ENCODE measurements around the gene TMEM35B.
"Not testable (repeated sequence)": the region's sequence is repeated elsewhere in the genome, so short reads cannot be mapped to it uniquely, and the experiment has no call there.

TMEM35B gene

GRCh38 chr1:34975771-34976170 is 9.4 kb downstream of the TMEM35B start:
- no peak for DNase-seq

GRCh38 chr1:34975338-34975737 is 9.8 kb downstream of the TMEM35B start:
- no peak for DNase-seq

GRCh38 chr1:34974626-34975025 is 10.5 kb downstream of the TMEM35B start:
- no peak for DNase-seq

DNA sequence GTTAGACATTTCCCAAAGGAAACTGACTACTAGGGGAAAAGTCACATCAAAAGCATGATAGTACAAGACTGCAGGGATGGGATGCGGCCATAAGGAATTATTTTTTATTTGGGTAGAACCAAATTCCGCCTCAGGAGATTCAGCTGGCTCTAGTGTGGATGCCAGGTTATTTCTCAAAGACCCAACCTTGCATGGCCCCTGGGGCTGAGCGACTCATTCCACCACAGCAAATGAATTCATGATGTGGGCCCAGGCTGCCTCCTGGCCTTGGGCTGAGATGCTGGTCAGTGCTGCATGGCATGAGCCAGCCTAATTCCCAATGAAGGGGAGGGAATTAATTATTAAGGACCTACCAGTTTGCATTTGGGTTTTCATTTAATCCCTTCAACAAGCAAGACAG is 11.8 kb downstream of the TMEM35B start:
- no peak for DNase-seq

GRCh38 chr1:34970829-34971228 is 14.3 kb downstream of the TMEM35B start:
- no peak for DNase-seq

- no peak for DNase-seq
These were observed 14.9 kb downstream of the TMEM35B start for GRCh38 chr1:34970220-34970735.

DNA sequence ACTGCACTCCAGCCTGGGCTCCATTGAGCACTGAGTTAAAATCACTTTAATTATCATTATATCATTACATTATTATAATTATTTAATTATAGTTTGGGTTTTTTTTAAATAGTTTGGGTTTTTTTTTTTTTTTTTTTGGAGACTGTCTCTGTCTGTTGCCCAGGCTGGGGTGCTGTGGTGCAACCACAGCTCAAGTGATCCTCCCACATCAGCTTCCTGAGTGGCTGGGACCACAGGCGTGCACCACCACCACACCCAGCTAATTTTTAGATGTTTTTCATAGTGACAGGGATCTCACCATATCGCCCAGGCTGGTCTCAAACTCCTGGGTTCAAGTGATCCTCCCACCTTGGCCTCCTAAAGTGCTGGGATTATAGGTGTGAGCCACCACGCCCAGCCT is 16.9 kb downstream of the TMEM35B start:
- not testable (repeated sequence) for DNase-seq

DNA sequence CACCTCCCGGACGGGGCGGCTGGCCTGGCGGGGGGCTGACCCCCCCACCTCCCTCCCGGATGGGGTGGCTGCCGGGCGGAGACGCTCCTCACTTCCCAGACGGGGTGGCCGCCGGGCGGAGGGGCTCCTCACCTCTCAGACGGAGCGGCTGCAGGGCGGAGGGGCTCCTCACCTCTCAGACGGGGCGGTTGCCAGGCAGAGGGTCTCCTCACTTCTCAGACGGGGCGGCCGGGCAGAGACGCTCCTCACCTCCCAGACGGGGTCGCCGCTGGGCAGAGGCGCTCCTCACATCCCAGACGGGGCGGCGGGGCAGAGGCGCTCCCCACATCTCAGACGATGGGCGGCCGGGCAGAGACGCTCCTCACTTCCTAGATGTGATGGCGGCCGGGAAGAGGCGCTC is 17.5 kb downstream of the TMEM35B start:
- not testable (repeated sequence) for DNase-seq

GRCh38 chr1:34965597-34965996 is 19.6 kb downstream of the TMEM35B start:
- no peak for DNase-seq

- DNase-seq = no peak
These were observed 34.7 kb downstream of the TMEM35B start for GRCh38 chr1:34950428-34950827.

GRCh38 chr1:34948739-34949138 is 36.4 kb downstream of the TMEM35B start:
- not testable (repeated sequence) for DNase-seq

DNA sequence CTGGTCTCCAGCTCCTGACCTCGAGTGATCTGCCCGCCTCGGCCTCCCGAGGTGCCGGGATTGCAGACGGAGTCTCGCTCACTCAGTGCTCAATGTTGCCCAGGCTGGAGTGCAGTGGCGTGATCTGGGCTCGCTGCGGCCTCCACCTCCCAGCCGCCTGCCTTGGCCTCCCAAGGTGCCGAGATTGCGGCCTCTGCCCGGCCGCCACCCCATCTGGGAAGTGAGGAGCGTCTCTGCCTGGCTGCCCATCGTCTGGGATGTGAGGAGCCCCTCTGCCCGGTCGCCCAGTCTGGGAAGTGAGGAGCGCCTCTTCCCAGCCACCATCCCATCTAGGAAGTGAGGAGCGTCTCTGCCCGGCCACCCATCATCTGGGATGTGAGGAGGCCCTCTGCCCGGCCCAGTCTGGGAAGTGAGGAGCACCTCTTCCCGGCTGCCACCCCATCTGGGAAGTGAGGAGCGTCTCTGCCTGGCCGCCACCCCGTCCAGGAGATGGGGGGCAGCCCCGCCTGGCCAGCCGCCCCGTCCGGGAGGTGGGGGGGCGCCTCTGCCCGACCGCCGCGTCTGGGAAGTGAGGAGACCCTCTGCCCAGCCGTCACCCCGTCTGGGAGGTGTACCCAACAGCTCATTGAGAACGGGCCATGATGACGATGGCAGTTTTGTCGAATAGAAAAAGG is 37.4 kb downstream of the TMEM35B start:
- not testable (repeated sequence) for DNase-seq

GRCh38 chr1:34946211-34946610 is 38.9 kb downstream of the TMEM35B start:
- no peak for DNase-seq

DNA sequence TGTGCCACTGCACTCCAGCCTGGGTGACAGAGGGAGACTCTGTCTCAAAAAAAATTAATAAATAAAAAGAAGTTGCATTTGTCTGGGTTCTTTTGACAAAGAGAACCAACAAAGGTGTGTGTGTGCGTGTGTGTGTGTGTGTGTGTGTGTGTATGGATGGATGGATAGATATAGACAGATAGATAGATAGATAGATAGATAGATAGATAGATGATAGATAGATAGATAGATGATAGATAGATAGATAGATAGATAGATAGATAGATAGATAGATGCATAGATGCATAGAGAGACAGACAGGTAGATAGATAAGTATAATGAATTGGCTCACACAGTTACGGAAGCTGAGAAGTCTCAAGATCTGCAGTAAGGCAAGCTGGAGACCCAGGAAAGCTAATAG is 43.3 kb downstream of the TMEM35B start:
- not testable (repeated sequence) for DNase-seq

All from activated CD4-positive, alpha-beta T cell treated with anti-CD3 and anti-CD28 coated beads, Interleukin-10, Interleukin-2, amounts not matched to agents 100 ng/mL and 50 ng/mL, durations not matched to agents 16 hours and 8 hours (primary cell).